GM12873 (cell line): ENCODE data around the gene CCNG2.

Source experiments
- CTCF ChIP-seq: IDR thresholded peaks from 2 replicates; pipeline ENCODE4 v1.5.1; 2012; ENCODE audit warnings: low read depth, mild to moderate bottlenecking, moderate library complexity, low read length, control low read depth; ENCODE audit not compliant: insufficient read depth; ENCODE audit errors: missing control alignments

Gene CCNG2

GRCh38 chr4:77154761-77155499 lies 2.1 kb upstream of the CCNG2 start:
- TF ChIP-seq CTCF = no peak

DNA sequence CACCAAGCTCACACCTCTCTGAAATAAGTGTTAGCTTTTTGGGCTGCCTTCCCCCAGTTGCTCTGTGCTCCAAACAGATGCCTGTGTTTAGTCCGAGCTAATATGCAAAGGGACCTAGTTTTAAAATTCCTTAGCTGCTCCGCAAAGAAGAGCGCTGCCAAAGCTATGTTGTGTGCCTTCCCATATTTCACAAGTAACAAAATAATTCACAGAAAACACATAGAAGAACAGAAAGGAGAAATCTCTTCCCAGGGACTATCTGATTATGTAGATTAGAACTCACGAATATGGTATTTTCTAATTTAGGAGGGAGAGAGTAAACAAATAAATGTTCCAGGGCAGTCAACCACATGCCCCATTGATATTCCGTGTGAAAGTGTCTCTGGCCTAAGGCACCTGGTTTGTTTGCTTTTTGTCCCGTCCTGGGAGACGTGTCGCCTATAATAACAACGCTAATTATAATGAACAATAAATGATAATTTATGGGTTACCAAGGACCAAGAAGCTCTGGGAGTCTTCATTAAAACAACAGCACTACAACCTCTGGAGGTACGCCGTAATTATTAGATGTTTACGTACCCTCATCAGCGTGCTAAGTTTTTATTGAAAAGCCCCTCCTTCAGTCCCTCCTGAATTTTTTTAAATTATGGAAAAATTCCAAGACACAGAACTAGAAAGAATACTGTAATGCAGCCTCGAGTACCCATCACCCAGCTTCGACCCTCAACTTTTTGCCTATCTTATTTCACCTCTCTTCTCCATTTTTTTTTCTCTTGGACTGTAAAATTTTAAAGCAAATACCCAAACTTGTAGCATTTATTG lies 1.2 kb upstream of the CCNG2 start:
- no peak for TF ChIP-seq CTCF

DNA sequence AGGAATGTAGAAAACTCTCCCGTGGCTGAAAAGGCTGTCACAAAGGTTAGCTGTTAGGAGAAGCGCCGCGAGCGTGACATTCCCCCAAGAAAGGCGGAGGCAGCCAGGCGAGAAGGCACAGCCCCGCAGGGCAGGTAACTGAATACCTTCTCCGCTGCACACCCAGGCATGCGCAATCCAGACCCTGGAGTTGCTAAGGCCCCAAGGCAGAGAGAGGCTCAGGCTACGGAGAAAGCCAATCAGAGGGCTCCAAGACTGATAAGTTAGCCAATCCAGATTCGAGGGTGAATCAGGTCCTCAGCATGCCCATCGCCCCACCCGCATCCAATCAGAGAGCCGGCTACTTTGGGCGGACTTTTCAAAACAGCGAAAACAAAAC lies 485 bp upstream of the CCNG2 start:
- TF ChIP-seq CTCF = no peak

DNA sequence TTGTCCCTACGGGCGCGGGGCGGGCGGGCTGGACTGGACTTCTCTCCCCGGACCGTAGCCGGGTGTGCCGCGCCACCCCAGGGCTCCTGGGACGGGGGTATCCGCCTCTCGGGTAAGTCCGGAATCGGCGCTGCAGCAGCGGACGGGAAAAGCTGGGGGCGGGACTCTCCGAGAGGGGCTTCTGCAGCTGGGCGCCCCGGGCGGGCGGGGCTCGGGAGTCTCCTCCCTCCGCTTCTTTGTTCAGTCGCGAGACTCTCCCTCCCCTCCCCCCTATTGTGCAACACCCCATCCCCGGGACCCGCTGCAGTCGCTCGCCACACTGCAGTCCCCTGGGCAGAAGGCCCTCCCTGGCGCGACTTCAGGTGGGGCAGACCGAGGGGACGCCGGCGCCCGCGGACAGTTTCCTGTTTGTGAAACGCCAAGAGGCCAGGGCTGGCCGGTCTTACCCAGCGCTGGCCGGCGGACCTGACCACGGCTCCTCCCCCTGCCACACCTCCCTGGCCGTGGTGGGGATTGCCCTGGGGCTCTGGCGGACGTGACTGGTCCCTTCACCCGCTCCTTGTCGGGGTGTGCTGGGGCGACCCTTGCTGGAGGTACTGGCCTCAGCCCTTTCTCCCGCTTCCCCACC lies 966 bp downstream of the CCNG2 start:
- peak; percentile 23 for TF ChIP-seq CTCF

DNA sequence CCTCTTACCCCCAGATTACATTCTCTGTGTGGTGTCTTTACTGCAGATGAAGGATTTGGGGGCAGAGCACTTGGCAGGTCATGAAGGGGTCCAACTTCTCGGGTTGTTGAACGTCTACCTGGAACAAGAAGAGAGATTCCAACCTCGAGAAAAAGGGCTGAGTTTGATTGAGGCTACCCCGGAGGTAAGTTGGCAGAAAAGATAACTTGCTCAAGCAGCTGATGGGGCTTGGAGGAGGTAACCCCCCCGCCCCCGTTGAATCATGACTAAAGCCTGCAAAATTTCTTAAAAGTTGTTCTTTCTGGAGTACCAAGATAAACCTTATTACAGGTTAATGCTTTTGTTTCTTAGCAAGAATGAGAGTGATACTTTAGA lies 1.5 kb downstream of the CCNG2 start:
- TF ChIP-seq CTCF = no peak

- TF ChIP-seq CTCF = no peak
Measured at GRCh38 chr4:77159806-77160205, 2.8 kb downstream of the CCNG2 start.

- no peak for TF ChIP-seq CTCF
Measured at GRCh38 chr4:77163641-77164040, 6.6 kb downstream of the CCNG2 start.
